Erythroblast (primary cell): ENCODE results near the gene TOX3.

Experiments used
- GATA1 ChIP-seq: IDR thresholded peaks from 2 replicates; pipeline ENCODE4 v1.6.1; 2011; ENCODE audit warnings: low read depth, mild to moderate bottlenecking, control low read depth, low read length, moderate library complexity
- POLR2A ChIP-seq: IDR thresholded peaks from 2 replicates; pipeline ENCODE4 v1.6.1; 2011; ENCODE audit warnings: mild to moderate bottlenecking, low read length

- no peak for TF ChIP-seq POLR2A
- no peak for TF ChIP-seq GATA1
Observed at GRCh38 chr16:52558448-52558847, 11.5 kb upstream of the TOX3 start.
